K562 (cell line): ENCODE data around the gene TRPC1. TPM values are rescaled to one million over a fixed set of nuclear protein-coding genes. Genes with fewer than 3 reads are reported as not detected.

Source experiments
- ADNP ChIP-seq: fragments of 200-800 bp; sonication (Bioruptor generic); IDR thresholded peaks from 2 replicates; pipeline ENCODE4 v1.6.1; 2016; ENCODE audit warnings: missing genetic modification characterization, missing compliant biosample characterization
- BRCA1 ChIP-seq, 2 experiments: fragments of 450-650 bp in 1 of 2; sonication (generic) in 1 of 2; formaldehyde crosslinking in 1 of 2; IDR thresholded peaks; 2 replicates each; pipeline versions ENCODE4 v1.5.0 to v1.6.1; 2017 to 2020; ENCODE audit warnings: mild to moderate bottlenecking in 1 of 2, missing genetic modification reagents in 1 of 2
- DACH1 ChIP-seq: fragments of 450-650 bp; IDR thresholded peaks from 2 replicates; pipeline ENCODE4 v1.6.1; 2018; ENCODE audit not compliant: partially characterized antibody
- DDX20 ChIP-seq: fragments of 450-650 bp; IDR thresholded peaks from 2 replicates; pipeline ENCODE4 v1.6.1; 2016; ENCODE audit warnings: missing genetic modification characterization, low read depth, mild to moderate bottlenecking, missing compliant biosample characterization, moderate library complexity
- ETV1 ChIP-seq: fragments of 450-650 bp; conservative IDR thresholded peaks from 2 replicates; pipeline ENCODE4 v1.6.1; 2016; ENCODE audit warnings: missing genetic modification characterization, control low read depth, low read depth, missing compliant biosample characterization
- SIRT6 ChIP-seq: IDR thresholded peaks from one replicate; pipeline ENCODE4 v1.6.1; 2012; ENCODE audit warnings: low read depth, mild to moderate bottlenecking, control low read depth, inconsistent platforms, low read length, moderate library complexity
- ZNF699 ChIP-seq: fragments of 250-450 bp; sonication (Bioruptor Pico); IDR thresholded peaks from 2 replicates; pipeline ENCODE4 v1.8.0; 2021; ENCODE audit warnings: mild to moderate bottlenecking, moderate library complexity; ENCODE audit not compliant: insufficient replicate concordance
- polyA plus RNA-seq, 8 experiments: library from polyadenylated mRNA; depleted of rRNA in 4 of 8; stranded (reverse) in 5 of 8; unstranded in 3 of 8; fragments of >200 nt; fragmentation: Nextera tagmentation in 2 of 8; fragmentation: Illumina TruSeq in 1 of 8; extraction: Ambion mirVana in 2 of 8; extraction: Trizol in 1 of 8; gene quantifications; 2 replicates each; pipeline versions ENCODE4 v1.2.1 to v1.2.3, GENCODE V29; 2011 to 2014; ENCODE audit warnings: inconsistent platforms in 1 of 8, missing spikeins in 1 of 8
- total RNA-seq, 7 experiments: library from RNA; depleted of rRNA in 6 of 7; stranded (reverse); fragments of >200 nt in 6 of 7; fragmentation: Illumina TruSeq in 2 of 7; extraction: Trizol in 2 of 7; gene quantifications; 2 replicates each; pipeline versions ENCODE4 v1.2.1 to v1.2.3, GENCODE V29; 2011 to 2021; ENCODE audit warnings: low replicate concordance in 1 of 7
- TF ChIP-seq, protein P1 (sequence below): fragments of 150-350 bp; IDR thresholded peaks from 2 replicates; pipeline ENCODE4 v1.6.1; 2014; ENCODE audit warnings: low read depth, mild to moderate bottlenecking, low read length, borderline replicate concordance
- TF ChIP-seq, protein P2 (sequence below): sonication (generic); formaldehyde crosslinking; IDR thresholded peaks from 2 replicates; pipeline ENCODE4 v1.8.0; 2022; ENCODE audit warnings: mild to moderate bottlenecking, missing genetic modification reagents
- TF ChIP-seq, protein P3 (sequence below): fragments of 450-650 bp; IDR thresholded peaks from one replicate; pipeline ENCODE4 v1.6.1; 2018; ENCODE audit warnings: mild to moderate bottlenecking, moderate library complexity; ENCODE audit not compliant: partially characterized antibody
- TF ChIP-seq, protein P4 (sequence below): fragments of 450-650 bp; IDR thresholded peaks from 2 replicates; pipeline ENCODE4 v1.6.1; 2017; ENCODE audit warnings: antibody characterized with exemption

The TRPC1 gene
- total and polyA plus RNA-seq, 9 of the 15 experiments (the other 6 are each of a cell fraction or from before 2014, with no cell fraction given) = 1.4 to 6.5 (median 3.0) TPM

DNA sequence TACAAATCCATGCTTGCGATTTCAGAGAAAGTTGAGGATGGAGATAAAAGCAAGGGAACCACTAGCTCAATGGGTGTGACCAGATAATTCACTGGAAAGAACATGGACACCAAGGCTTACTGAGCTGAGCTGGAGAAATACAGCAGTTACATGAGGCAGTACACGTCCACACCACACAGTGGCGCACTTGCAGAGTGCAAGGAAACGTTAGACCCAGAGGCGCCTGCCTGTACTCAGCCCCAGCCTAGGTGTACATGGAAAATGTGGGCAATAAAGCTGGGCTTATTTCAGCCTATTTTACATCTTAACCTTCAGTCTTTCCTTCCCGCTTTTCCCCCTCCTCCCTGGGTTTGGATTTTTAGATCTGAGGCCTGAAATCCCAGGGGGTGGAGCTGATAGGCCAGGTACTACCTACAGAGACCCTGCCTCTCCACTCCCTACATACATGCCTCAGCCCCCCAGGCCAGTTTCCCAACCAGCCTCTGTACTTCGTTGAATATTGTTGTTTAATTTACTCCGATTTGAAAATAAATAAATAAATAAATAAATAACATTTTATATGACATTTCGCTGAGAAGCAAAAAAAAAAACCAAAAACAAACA, 105.0 kb downstream of the TRPC1 start (continued):
- TF ChIP-seq, protein P1, sequence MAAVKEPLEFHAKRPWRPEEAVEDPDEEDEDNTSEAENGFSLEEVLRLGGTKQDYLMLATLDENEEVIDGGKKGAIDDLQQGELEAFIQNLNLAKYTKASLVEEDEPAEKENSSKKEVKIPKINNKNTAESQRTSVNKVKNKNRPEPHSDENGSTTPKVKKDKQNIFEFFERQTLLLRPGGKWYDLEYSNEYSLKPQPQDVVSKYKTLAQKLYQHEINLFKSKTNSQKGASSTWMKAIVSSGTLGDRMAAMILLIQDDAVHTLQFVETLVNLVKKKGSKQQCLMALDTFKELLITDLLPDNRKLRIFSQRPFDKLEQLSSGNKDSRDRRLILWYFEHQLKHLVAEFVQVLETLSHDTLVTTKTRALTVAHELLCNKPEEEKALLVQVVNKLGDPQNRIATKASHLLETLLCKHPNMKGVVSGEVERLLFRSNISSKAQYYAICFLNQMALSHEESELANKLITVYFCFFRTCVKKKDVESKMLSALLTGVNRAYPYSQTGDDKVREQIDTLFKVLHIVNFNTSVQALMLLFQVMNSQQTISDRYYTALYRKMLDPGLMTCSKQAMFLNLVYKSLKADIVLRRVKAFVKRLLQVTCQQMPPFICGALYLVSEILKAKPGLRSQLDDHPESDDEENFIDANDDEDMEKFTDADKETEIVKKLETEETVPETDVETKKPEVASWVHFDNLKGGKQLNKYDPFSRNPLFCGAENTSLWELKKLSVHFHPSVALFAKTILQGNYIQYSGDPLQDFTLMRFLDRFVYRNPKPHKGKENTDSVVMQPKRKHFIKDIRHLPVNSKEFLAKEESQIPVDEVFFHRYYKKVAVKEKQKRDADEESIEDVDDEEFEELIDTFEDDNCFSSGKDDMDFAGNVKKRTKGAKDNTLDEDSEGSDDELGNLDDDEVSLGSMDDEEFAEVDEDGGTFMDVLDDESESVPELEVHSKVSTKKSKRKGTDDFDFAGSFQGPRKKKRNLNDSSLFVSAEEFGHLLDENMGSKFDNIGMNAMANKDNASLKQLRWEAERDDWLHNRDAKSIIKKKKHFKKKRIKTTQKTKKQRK = no peak
- TF ChIP-seq BRCA1 (IDR thresholded peaks at IDR 0.05) = no peak
- TF ChIP-seq BRCA1 (CRISPR knock-in tag; IDR thresholded peaks at IDR 0.05) = no peak
- TF ChIP-seq, protein P2, sequence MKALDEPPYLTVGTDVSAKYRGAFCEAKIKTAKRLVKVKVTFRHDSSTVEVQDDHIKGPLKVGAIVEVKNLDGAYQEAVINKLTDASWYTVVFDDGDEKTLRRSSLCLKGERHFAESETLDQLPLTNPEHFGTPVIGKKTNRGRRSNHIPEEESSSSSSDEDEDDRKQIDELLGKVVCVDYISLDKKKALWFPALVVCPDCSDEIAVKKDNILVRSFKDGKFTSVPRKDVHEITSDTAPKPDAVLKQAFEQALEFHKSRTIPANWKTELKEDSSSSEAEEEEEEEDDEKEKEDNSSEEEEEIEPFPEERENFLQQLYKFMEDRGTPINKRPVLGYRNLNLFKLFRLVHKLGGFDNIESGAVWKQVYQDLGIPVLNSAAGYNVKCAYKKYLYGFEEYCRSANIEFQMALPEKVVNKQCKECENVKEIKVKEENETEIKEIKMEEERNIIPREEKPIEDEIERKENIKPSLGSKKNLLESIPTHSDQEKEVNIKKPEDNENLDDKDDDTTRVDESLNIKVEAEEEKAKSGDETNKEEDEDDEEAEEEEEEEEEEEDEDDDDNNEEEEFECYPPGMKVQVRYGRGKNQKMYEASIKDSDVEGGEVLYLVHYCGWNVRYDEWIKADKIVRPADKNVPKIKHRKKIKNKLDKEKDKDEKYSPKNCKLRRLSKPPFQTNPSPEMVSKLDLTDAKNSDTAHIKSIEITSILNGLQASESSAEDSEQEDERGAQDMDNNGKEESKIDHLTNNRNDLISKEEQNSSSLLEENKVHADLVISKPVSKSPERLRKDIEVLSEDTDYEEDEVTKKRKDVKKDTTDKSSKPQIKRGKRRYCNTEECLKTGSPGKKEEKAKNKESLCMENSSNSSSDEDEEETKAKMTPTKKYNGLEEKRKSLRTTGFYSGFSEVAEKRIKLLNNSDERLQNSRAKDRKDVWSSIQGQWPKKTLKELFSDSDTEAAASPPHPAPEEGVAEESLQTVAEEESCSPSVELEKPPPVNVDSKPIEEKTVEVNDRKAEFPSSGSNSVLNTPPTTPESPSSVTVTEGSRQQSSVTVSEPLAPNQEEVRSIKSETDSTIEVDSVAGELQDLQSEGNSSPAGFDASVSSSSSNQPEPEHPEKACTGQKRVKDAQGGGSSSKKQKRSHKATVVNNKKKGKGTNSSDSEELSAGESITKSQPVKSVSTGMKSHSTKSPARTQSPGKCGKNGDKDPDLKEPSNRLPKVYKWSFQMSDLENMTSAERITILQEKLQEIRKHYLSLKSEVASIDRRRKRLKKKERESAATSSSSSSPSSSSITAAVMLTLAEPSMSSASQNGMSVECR (CRISPR knock-in tag) = no peak
- TF ChIP-seq, protein P3, sequence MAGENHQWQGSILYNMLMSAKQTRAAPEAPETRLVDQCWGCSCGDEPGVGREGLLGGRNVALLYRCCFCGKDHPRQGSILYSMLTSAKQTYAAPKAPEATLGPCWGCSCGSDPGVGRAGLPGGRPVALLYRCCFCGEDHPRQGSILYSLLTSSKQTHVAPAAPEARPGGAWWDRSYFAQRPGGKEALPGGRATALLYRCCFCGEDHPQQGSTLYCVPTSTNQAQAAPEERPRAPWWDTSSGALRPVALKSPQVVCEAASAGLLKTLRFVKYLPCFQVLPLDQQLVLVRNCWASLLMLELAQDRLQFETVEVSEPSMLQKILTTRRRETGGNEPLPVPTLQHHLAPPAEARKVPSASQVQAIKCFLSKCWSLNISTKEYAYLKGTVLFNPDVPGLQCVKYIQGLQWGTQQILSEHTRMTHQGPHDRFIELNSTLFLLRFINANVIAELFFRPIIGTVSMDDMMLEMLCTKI = no peak
- no peak for TF ChIP-seq SIRT6
- TF ChIP-seq, protein P4, sequence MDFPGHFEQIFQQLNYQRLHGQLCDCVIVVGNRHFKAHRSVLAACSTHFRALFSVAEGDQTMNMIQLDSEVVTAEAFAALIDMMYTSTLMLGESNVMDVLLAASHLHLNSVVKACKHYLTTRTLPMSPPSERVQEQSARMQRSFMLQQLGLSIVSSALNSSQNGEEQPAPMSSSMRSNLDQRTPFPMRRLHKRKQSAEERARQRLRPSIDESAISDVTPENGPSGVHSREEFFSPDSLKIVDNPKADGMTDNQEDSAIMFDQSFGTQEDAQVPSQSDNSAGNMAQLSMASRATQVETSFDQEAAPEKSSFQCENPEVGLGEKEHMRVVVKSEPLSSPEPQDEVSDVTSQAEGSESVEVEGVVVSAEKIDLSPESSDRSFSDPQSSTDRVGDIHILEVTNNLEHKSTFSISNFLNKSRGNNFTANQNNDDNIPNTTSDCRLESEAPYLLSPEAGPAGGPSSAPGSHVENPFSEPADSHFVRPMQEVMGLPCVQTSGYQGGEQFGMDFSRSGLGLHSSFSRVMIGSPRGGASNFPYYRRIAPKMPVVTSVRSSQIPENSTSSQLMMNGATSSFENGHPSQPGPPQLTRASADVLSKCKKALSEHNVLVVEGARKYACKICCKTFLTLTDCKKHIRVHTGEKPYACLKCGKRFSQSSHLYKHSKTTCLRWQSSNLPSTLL = no peak
- TF ChIP-seq ZNF699 (CRISPR knock-in tag) = no peak
- TF ChIP-seq ETV1 = no peak
- no peak for TF ChIP-seq ADNP
- TF ChIP-seq DDX20 (tag) = no peak
- TF ChIP-seq DACH1 = no peak
